ENCODE results near the gene MARCHF6.
"Not testable (repeated sequence)": the region's sequence is repeated elsewhere in the genome, so short reads cannot be mapped to it uniquely, and the experiment has no call there.

MARCHF6 gene

GRCh38 chr5:10339058-10339811, 14.3 kb upstream of the MARCHF6 start:
- Histone ChIP-seq H3K4me3 (ENCODE audit: severe bottlenecking) (no peak overlapping the region), H3K9me3 (ENCODE audit: severe bottlenecking) (no peaks in the 10 kb centered on the region), H3K27ac (ENCODE audit: poor library complexity, severe bottlenecking) (no peak overlapping the region), H3K4me1 (ENCODE audit: insufficient read depth, poor library complexity, severe bottlenecking) (no peaks in the 10 kb centered on the region), H3K36me3 (ENCODE audit: low read depth) (no peaks in the 10 kb centered on the region), H3K27me3 (ENCODE audit: insufficient read depth, poor library complexity, severe bottlenecking) (no peaks in the 10 kb centered on the region)
- TF ChIP-seq, protein P1, sequence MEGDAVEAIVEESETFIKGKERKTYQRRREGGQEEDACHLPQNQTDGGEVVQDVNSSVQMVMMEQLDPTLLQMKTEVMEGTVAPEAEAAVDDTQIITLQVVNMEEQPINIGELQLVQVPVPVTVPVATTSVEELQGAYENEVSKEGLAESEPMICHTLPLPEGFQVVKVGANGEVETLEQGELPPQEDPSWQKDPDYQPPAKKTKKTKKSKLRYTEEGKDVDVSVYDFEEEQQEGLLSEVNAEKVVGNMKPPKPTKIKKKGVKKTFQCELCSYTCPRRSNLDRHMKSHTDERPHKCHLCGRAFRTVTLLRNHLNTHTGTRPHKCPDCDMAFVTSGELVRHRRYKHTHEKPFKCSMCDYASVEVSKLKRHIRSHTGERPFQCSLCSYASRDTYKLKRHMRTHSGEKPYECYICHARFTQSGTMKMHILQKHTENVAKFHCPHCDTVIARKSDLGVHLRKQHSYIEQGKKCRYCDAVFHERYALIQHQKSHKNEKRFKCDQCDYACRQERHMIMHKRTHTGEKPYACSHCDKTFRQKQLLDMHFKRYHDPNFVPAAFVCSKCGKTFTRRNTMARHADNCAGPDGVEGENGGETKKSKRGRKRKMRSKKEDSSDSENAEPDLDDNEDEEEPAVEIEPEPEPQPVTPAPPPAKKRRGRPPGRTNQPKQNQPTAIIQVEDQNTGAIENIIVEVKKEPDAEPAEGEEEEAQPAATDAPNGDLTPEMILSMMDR (IDR thresholded peaks at IDR 0.05; ENCODE audit: poor library complexity, severe bottlenecking), result no peak
- no peak for ATAC-seq (ENCODE audit: low read depth)
- DNase-seq (ENCODE audit: low spot score), result no peak

DNA sequence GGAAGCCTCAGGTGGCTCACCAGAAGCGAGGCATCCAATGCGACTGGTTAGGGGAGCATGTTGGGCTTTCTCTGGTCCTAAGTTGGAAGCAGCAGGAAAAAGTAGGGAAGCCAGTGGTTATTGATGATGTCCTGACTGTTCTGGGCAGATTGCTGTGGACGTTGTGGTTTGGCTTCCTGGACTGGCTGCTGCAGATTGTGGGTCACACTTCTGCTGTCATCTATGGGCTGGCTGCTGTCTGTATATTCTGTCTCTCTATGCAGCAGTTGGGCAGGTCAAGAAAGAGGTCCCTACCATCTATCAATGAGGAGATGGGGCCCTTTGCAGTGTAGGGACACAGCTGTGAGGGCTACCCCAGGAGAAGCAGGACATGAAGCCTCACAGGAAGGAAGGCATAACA, 13.5 kb upstream of the MARCHF6 start:
- Histone ChIP-seq H3K27ac (ENCODE audit: poor library complexity, severe bottlenecking) (no peak overlapping the region), H3K27me3 (ENCODE audit: insufficient read depth, poor library complexity, severe bottlenecking) (no peaks in the 10 kb centered on the region), H3K9me3 (ENCODE audit: severe bottlenecking) (no peaks in the 10 kb centered on the region), H3K4me1 (ENCODE audit: insufficient read depth, poor library complexity, severe bottlenecking) (no peaks in the 10 kb centered on the region), H3K36me3 (ENCODE audit: low read depth) (no peaks in the 10 kb centered on the region), H3K4me3 (ENCODE audit: severe bottlenecking) (no peak overlapping the region)
- TF ChIP-seq, protein P1 (IDR thresholded peaks at IDR 0.05; ENCODE audit: poor library complexity, severe bottlenecking), result no peak
- ATAC-seq (ENCODE audit: low read depth), result no peak
- DNase-seq (ENCODE audit: low spot score), result no peak

- TF ChIP-seq, protein P1 (IDR thresholded peaks at IDR 0.05; ENCODE audit: poor library complexity, severe bottlenecking), result no peak
- Histone ChIP-seq H3K9me3 (ENCODE audit: severe bottlenecking) (no peaks in the 10 kb centered on the region), H3K27me3 (ENCODE audit: insufficient read depth, poor library complexity, severe bottlenecking) (no peaks in the 10 kb centered on the region), H3K4me1 (ENCODE audit: insufficient read depth, poor library complexity, severe bottlenecking) (no peaks in the 10 kb centered on the region), H3K4me3 (ENCODE audit: severe bottlenecking) (no peak overlapping the region), H3K36me3 (ENCODE audit: low read depth) (no peaks in the 10 kb centered on the region), H3K27ac (ENCODE audit: poor library complexity, severe bottlenecking) (no peak overlapping the region)
- ATAC-seq (ENCODE audit: low read depth), result no peak
- DNase-seq (ENCODE audit: low spot score), result no peak
Measured at GRCh38 chr5:10343486-10343885, 10.0 kb upstream of the MARCHF6 start.

- H3K36me3 ChIP-seq (ENCODE audit: low read depth); ATAC-seq (ENCODE audit: low read depth); H3K4me3 ChIP-seq (ENCODE audit: severe bottlenecking); H3K4me1 ChIP-seq (ENCODE audit: insufficient read depth, poor library complexity, severe bottlenecking); H3K27ac ChIP-seq (ENCODE audit: poor library complexity, severe bottlenecking); DNase-seq (ENCODE audit: low spot score); H3K27me3 ChIP-seq (ENCODE audit: insufficient read depth, poor library complexity, severe bottlenecking); H3K9me3 ChIP-seq (ENCODE audit: severe bottlenecking): not testable (repeated sequence)
Measured at GRCh38 chr5:10344461-10345106, 8.9 kb upstream of the MARCHF6 start.

DNA sequence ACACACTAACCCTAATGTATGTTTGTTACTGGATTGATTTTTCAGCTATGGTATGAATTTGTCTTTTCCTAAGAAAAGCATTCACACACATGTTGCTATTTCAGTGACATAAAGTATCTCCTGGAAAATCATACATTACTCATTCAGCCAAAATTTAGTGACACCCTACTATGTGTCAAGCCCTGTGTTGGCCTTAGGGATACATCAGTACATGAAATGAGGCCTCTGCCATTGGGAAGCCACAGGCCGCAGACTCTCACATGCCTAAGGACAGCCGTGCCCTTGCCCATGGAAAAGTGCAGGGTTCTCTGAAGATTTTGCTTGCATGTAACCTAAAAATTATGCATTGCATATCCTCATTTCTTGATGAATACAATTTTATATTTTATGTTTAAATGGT, 5.2 kb upstream of the MARCHF6 start:
- no peaks in the 10 kb centered on the region for H3K27me3 ChIP-seq (ENCODE audit: insufficient read depth, poor library complexity, severe bottlenecking)
- no peak overlapping the region for H3K4me3 ChIP-seq (ENCODE audit: severe bottlenecking)
- H3K36me3 ChIP-seq (ENCODE audit: low read depth), result no peaks in the 10 kb centered on the region
- TF ChIP-seq, protein P1 (IDR thresholded peaks at IDR 0.05; ENCODE audit: poor library complexity, severe bottlenecking), result no peak
- ATAC-seq (ENCODE audit: low read depth), result no peak
- peaks cover 10% of the 10 kb centered on the region for H3K4me1 ChIP-seq (ENCODE audit: insufficient read depth, poor library complexity, severe bottlenecking)
- H3K27ac ChIP-seq (ENCODE audit: poor library complexity, severe bottlenecking), result no peak overlapping the region
- no peaks in the 10 kb centered on the region for H3K9me3 ChIP-seq (ENCODE audit: severe bottlenecking)
- no peak for DNase-seq (ENCODE audit: low spot score)

All from RWPE2 (cell line).